Esophagus muscularis mucosa (tissue), 4 donors: ENCODE results near the gene AFF4. TPM values are rescaled to one million over a fixed set of nuclear protein-coding genes. Genes with fewer than 3 reads are reported as not detected.

Experiments used
- DNase-seq: peaks from one replicate; pipeline ENCODE4 v3.0.0-alpha.2; 2017; ENCODE audit errors: extremely low spot score
- H3K27ac ChIP-seq, 4 donors: fragments of 200-600 bp; sonication (generic); replicated peaks in 1 of 4; 1 replicate in 3 of 4; 2 replicates in 1 of 4; pipeline ENCODE4 v1.5.1; 2016 to 2019; ENCODE audit warnings: mild to moderate bottlenecking in 1 of 4
- H3K27me3 ChIP-seq, 4 donors: fragments of 200-600 bp; sonication (generic); one replicate each; pipeline versions ENCODE4 v1.5.1 to v1.6.0; 2016 to 2019
- H3K36me3 ChIP-seq, 4 donors: fragments of 200-600 bp; sonication (generic); one replicate each; pipeline ENCODE4 v1.5.1; 2016 to 2019
- H3K4me1 ChIP-seq, 4 donors: fragments of 200-600 bp; sonication (generic); one replicate each; pipeline ENCODE4 v1.5.1; 2016 to 2019
- H3K4me3 ChIP-seq, 4 donors: fragments of 200-600 bp; sonication (generic); 1 replicate in 2 of 4; 2 replicates in 2 of 4; pipeline ENCODE4 v1.5.1; 2016 to 2019; ENCODE audit warnings: mild to moderate bottlenecking in 4 of 4, moderate library complexity in 1 of 4
- H3K9me3 ChIP-seq, 4 donors: fragments of 200-600 bp; sonication (generic); 1 replicate in 3 of 4; 2 replicates in 1 of 4; pipeline ENCODE4 v1.5.1; 2016 to 2019
- EP300 ChIP-seq: sonication (generic); formaldehyde crosslinking; IDR thresholded peaks from one replicate; pipeline ENCODE4 v1.6.1; 2017; ENCODE audit warnings: antibody characterized with exemption
- POLR2A ChIP-seq: fragments of 450-650 bp; IDR thresholded peaks from one replicate; pipeline ENCODE4 v1.6.1; 2017; ENCODE audit warnings: antibody characterized with exemption, moderate library complexity, mild to moderate bottlenecking, low read depth
- POLR2AphosphoS5 ChIP-seq, 2 donors: sonication (generic); formaldehyde crosslinking; IDR thresholded peaks; one replicate each; pipeline ENCODE4 v1.6.1; 2017; ENCODE audit warnings: antibody characterized with exemption in 2 of 2
- WGBS: methylation state at CpG from one replicate; pipeline ENCODE4 v1.1.5; 2018; 5-methylcytosine and 5-hydroxymethylcytosine counted together
- intact Hi-C: fragments of 100-400 bp; cut with DNase I; formaldehyde crosslinking; loops from one replicate; pipeline ENCODE4 v1.15.1; 2023
- total RNA-seq, 4 donors: library from RNA; depleted of rRNA; stranded (reverse); fragments of >200 nt; gene quantifications; one replicate each; pipeline versions ENCODE4 v1.1.0 to v1.2.1, GENCODE V29; 2016
- TF ChIP-seq, protein P1 (sequence below), 3 experiments: fragments of 200-600 bp in 2 of 3; fragments of 450-650 bp in 1 of 3; sonication (generic) in 2 of 3; IDR thresholded peaks; one replicate each; pipeline ENCODE4 v1.5.1; 2017 to 2019; ENCODE audit warnings: antibody characterized with exemption in 3 of 3, mild to moderate bottlenecking in 2 of 3, moderate library complexity in 1 of 3

AFF4 gene
- total RNA-seq, 4 donors from 2014 or later = 56.1 to 74.1 (median 63.0) TPM

DNA sequence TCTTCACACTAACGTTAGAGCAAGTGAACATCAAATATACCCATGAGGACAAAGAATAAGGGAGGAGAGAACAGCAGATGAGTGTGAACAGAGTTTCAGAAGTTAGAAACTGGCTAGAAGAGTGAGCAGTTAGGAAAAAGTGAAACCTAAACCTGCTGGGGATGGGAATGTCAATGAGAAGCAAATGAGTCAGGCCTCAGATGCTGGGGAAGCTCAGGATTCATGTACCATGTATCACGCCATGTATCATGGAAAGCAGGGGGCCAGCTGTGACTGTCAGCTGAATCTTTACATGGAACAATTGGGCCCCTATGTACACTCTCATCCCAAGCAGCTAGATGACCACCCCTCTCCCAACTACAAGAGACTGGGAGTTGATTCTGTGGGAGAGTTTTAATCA lies 113.4 kb downstream of the AFF4 start:
- TF ChIP-seq POLR2AphosphoS5 (IDR thresholded peaks at IDR 0.05) (no peak), EP300 (no peak), POLR2A (no peak)
- TF ChIP-seq, protein P1, sequence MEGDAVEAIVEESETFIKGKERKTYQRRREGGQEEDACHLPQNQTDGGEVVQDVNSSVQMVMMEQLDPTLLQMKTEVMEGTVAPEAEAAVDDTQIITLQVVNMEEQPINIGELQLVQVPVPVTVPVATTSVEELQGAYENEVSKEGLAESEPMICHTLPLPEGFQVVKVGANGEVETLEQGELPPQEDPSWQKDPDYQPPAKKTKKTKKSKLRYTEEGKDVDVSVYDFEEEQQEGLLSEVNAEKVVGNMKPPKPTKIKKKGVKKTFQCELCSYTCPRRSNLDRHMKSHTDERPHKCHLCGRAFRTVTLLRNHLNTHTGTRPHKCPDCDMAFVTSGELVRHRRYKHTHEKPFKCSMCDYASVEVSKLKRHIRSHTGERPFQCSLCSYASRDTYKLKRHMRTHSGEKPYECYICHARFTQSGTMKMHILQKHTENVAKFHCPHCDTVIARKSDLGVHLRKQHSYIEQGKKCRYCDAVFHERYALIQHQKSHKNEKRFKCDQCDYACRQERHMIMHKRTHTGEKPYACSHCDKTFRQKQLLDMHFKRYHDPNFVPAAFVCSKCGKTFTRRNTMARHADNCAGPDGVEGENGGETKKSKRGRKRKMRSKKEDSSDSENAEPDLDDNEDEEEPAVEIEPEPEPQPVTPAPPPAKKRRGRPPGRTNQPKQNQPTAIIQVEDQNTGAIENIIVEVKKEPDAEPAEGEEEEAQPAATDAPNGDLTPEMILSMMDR (IDR thresholded peaks at IDR 0.05) = no peak
- no peak overlapping the region for H3K27ac ChIP-seq
- intact Hi-C loops = no loop called here
- no peaks in the 10 kb centered on the region for H3K27me3 ChIP-seq
- no peak for DNase-seq
- 90% methylated on average over 2 of the region's 2 CpGs for WGBS
- H3K36me3 ChIP-seq = no peaks in the 10 kb centered on the region
- no peaks in the 10 kb centered on the region for H3K4me1 ChIP-seq
- H3K4me3 ChIP-seq = no peak overlapping the region
- H3K9me3 ChIP-seq = no peaks in the 10 kb centered on the region

DNA sequence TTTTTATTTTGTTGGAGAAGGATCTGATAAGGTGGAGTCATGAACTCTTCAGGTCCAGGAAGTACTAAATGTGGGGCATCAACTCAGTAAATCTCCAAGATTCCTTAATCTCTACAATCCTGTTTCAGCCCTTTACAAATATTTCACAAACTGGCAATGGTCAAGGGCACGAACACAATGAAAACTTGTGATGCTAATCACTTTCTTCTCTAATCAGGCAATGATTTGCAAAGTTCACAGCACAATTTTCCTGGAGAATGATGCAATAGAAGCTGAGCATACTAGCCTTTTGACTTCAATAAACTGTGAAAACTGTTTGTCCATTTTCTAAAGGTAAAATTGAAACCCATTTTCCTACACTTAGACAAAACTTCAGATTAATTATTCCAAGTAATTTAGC lies 114.1 kb downstream of the AFF4 start:
- Histone ChIP-seq H3K36me3 (no peaks in the 10 kb centered on the region), H3K4me3 (no peak overlapping the region), H3K27ac (no peak overlapping the region), H3K4me1 (no peaks in the 10 kb centered on the region), H3K9me3 (no peaks in the 10 kb centered on the region), H3K27me3 (no peaks in the 10 kb centered on the region)
- 88% methylated on average over 1 of the region's 1 CpG for WGBS
- no peak for DNase-seq
- TF ChIP-seq POLR2A (no peak), EP300 (no peak), POLR2AphosphoS5 (IDR thresholded peaks at IDR 0.05) (no peak)
- intact Hi-C loops = no loop called here

DNA sequence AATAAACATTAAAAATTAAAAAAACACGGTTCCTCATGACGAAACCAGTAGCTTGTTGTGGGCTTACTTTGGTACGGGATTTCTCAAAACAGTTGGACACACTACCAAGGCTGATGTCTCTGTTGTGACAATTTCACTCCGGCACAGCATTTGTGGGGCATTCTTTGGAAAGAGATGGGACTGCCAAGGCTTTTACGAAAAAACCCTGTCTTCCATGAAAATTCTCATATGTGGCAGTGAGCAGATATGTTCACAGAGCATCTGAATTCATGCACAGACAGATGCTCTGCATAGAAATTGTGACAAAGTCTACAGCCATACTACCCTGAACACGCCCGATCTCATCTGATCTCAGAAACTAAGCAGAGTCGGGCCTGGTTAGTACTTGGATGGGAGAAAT lies 115.2 kb downstream of the AFF4 start:
- intact Hi-C loops = no loop called here
- Histone ChIP-seq H3K4me3 (no peak overlapping the region), H3K9me3 (no peaks in the 10 kb centered on the region), H3K27ac (no peak overlapping the region), H3K27me3 (no peaks in the 10 kb centered on the region), H3K4me1 (no peaks in the 10 kb centered on the region), H3K36me3 (no peaks in the 10 kb centered on the region)
- no peak for DNase-seq
- WGBS = 94% methylated on average over 8 of the region's 8 CpGs
- TF ChIP-seq POLR2A (no peak), POLR2AphosphoS5 (IDR thresholded peaks at IDR 0.05) (no peak)
- TF ChIP-seq, protein P1 (IDR thresholded peaks at IDR 0.05) = no peak

DNA sequence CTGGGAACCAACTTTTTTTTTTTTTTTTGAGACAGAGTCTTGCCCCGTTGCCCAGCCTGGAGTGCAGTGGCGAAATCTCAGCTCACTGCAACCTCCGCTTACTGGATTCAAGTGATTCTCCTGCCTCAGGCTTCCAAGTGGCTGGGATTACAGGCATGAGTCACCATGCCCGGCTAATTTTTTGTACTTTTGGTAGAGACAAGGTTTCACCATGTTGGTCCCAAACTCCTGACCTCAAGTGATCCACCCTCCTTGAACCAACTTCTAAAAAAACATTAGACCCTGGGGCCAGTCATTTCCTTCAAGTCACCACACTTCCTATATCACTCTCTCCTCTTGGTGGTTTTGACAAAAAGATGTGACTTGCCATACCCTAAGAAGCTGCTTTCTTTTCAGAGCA lies 122.1 kb downstream of the AFF4 start:
- DNase-seq = no peak
- no peak overlapping the region for H3K4me3 ChIP-seq
- H3K27me3 ChIP-seq = no peaks in the 10 kb centered on the region
- WGBS = 74% methylated on average over 4 of the region's 4 CpGs
- no peaks in the 10 kb centered on the region for H3K36me3 ChIP-seq
- TF ChIP-seq POLR2A = no peak
- TF ChIP-seq POLR2AphosphoS5 (IDR thresholded peaks at IDR 0.05) = no peak
- no peak for TF ChIP-seq EP300
- TF ChIP-seq, protein P1 (IDR thresholded peaks at IDR 0.05) = no peak
- H3K27ac ChIP-seq = no peak overlapping the region
- no peaks in the 10 kb centered on the region for H3K9me3 ChIP-seq
- intact Hi-C loops = no loop called here
- peaks cover 0 to 17% (median 16%) of the 10 kb centered on the region in 4 donors for H3K4me1 ChIP-seq

DNA sequence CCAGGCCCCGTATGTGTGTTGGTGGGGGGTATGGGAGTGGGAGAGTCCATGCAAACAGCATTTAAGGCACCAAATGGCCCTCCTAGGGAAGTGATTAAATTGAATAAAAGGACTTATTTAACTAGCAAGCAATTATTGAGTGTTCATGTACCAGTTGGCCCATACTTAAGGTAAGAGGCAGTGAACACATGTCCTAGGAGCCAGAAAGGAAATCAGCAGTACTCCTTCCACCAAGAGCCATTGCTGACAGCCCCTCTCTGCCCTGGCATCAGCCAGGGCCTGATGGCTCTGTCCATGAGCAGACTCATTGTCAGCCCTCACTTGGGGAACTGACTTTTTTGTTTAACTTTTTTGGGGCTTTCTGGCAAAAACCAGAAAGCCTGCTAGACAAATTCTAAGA lies 122.5 kb downstream of the AFF4 start:
- H3K36me3 ChIP-seq = no peaks in the 10 kb centered on the region
- no peak overlapping the region for H3K4me3 ChIP-seq
- TF ChIP-seq EP300 (no peak), POLR2AphosphoS5 (IDR thresholded peaks at IDR 0.05) (no peak), POLR2A (no peak)
- TF ChIP-seq, protein P1 (IDR thresholded peaks at IDR 0.05) = no peak
- H3K4me1 ChIP-seq = peaks cover 0 to 17% (median 16%) of the 10 kb centered on the region in 4 donors
- H3K27me3 ChIP-seq = no peaks in the 10 kb centered on the region
- H3K9me3 ChIP-seq = no peaks in the 10 kb centered on the region
- peak overlapping the region in 3 of 4 donors; percentile 65 to 80 (median 74) for H3K27ac ChIP-seq
- intact Hi-C loops = no loop called here
- 70% methylated on average over 1 of the region's 1 CpG for WGBS
- no peak for DNase-seq
